ENCODE measurements around the gene CD9.

The CD9 gene

GRCh38 chr12:6277982-6278438, 77.8 kb downstream of the CD9 start:
- no peak for DNase-seq

- DNase-seq, result peak; percentile 86
Observed at GRCh38 chr12:6278439-6279255, 78.4 kb downstream of the CD9 start.

GRCh38 chr12:6279256-6279628, 79.0 kb downstream of the CD9 start:
- no peak for DNase-seq

GRCh38 chr12:6279631-6280030, 79.4 kb downstream of the CD9 start:
- no peak for DNase-seq

GRCh38 chr12:6280053-6280469, 79.9 kb downstream of the CD9 start:
- peak; percentile 95 for DNase-seq

- DNase-seq, result no peak
Observed at GRCh38 chr12:6280672-6281071, 80.5 kb downstream of the CD9 start.

GRCh38 chr12:6281081-6281809, 81.0 kb downstream of the CD9 start:
- no peak for DNase-seq

- no peak for DNase-seq
Observed at GRCh38 chr12:6282453-6282840, 82.2 kb downstream of the CD9 start.

GRCh38 chr12:6284273-6284672, 84.1 kb downstream of the CD9 start:
- no peak for DNase-seq

- DNase-seq, result peak; percentile 47
Observed at GRCh38 chr12:6285063-6285477, 84.9 kb downstream of the CD9 start.

- no peak for DNase-seq
Observed at GRCh38 chr12:6285532-6286306, 85.5 kb downstream of the CD9 start.
